ENCODE data around the gene XIST. TPM values are rescaled to one million over a fixed set of nuclear protein-coding genes. Genes with fewer than 3 reads are reported as not detected.

The XIST gene
- 0.01 to 0.02 TPM in 2 of 5 replicates, not detected in the others for total RNA-seq (2022; extraction: Qiagen RNA extraction)

DNA sequence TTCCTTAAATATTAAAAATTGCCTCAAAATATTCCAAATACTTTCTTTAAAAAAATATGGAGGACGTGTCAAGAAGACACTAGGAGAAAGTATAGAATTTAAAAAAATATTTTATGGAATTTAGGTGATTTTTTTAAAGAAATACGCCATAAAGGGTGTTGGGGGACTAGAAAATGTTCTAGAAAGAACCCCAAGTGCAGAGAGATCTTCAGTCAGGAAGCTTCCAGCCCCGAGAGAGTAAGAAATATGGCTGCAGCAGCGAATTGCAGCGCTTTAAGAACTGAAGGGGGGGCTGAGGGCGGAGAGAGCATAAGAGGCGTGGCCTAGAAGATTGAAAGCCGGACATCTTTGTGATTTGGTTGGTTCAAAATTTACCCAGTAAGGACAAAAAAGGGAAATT lies at the start of gene XIST:
Gene XIST, minus strand, starts transcription at position 248 of the 400 bp plus-strand sequence.

